ENCODE results near the gene SRM. TPM values are rescaled to one million over a fixed set of nuclear protein-coding genes. Genes with fewer than 3 reads are reported as not detected.

The SRM gene
- polyA plus RNA-seq, 1 experiment = 75.2 TPM

GRCh38 chr1:11058026-11058425 is 1.8 kb downstream of the SRM start:
- no peak for TF ChIP-seq CTCF (IDR thresholded peaks at IDR 0.05; ENCODE audit: insufficient read depth, low read depth, low read length)
- peaks cover 18% of the 10 kb centered on the region for H3K36me3 ChIP-seq (ENCODE audit: control insufficient read depth, insufficient read depth, low read length)
- no peak overlapping the region for H3K4me3 ChIP-seq (ENCODE audit: low read depth, low read length)
- ChIA-PET POLR2A (no interaction called here), CTCF (interaction anchor here (2.3 kb wide), 1 partner anchor 21 kb away, joined by 11 read pairs; no protein-coding TSS in a partner anchor)
- no peak for DNase-seq (ENCODE audit: low read depth)
- no peaks in the 10 kb centered on the region for H3K27me3 ChIP-seq (ENCODE audit: control insufficient read depth, insufficient read depth, low read length)

GRCh38 chr1:11057477-11057876 is 2.3 kb downstream of the SRM start:
- H3K36me3 ChIP-seq (ENCODE audit: control insufficient read depth, insufficient read depth, low read length) = peaks cover 17% of the 10 kb centered on the region
- POLR2A ChIA-PET = no interaction called here
- H3K27me3 ChIP-seq (ENCODE audit: control insufficient read depth, insufficient read depth, low read length) = no peaks in the 10 kb centered on the region
- CTCF ChIA-PET = interaction anchor here (2.3 kb wide), 1 partner anchor 20 kb away, joined by 11 read pairs; no protein-coding TSS in a partner anchor
- no peak overlapping the region for H3K4me3 ChIP-seq (ENCODE audit: low read depth, low read length)
- TF ChIP-seq CTCF (IDR thresholded peaks at IDR 0.05; ENCODE audit: insufficient read depth, low read depth, low read length) = no peak
- DNase-seq (ENCODE audit: low read depth) = no peak

- peaks cover 17% of the 10 kb centered on the region for H3K36me3 ChIP-seq (ENCODE audit: control insufficient read depth, insufficient read depth, low read length)
- ChIA-PET POLR2A (no interaction called here), CTCF (interaction anchor here (2.3 kb wide), 1 partner anchor 19 kb away, joined by 11 read pairs; no protein-coding TSS in a partner anchor)
- no peaks in the 10 kb centered on the region for H3K27me3 ChIP-seq (ENCODE audit: control insufficient read depth, insufficient read depth, low read length)
- DNase-seq (ENCODE audit: low read depth) = no peak
- H3K4me3 ChIP-seq (ENCODE audit: low read depth, low read length) = no peak overlapping the region
- no peak for TF ChIP-seq CTCF (IDR thresholded peaks at IDR 0.05; ENCODE audit: insufficient read depth, low read depth, low read length)
Measured at GRCh38 chr1:11056504-11056903, 3.3 kb downstream of the SRM start.

- H3K36me3 ChIP-seq (ENCODE audit: control insufficient read depth, insufficient read depth, low read length) = peaks cover 17% of the 10 kb centered on the region
- no peak for TF ChIP-seq CTCF (IDR thresholded peaks at IDR 0.05; ENCODE audit: insufficient read depth, low read depth, low read length)
- H3K4me3 ChIP-seq (ENCODE audit: low read depth, low read length) = no peak overlapping the region
- no peaks in the 10 kb centered on the region for H3K27me3 ChIP-seq (ENCODE audit: control insufficient read depth, insufficient read depth, low read length)
- no peak for DNase-seq (ENCODE audit: low read depth)
- ChIA-PET POLR2A (interaction anchor here (0.6 kb wide), 1 partner anchor 77 kb away, joined by 7 read pairs; no protein-coding TSS in a partner anchor), CTCF (interaction anchor here (0.8 kb wide), 1 partner anchor 18 kb away, joined by 3 read pairs; no protein-coding TSS in a partner anchor)
Measured at GRCh38 chr1:11055676-11056075, 4.1 kb downstream of the SRM start.

- no peak overlapping the region for H3K4me3 ChIP-seq (ENCODE audit: low read depth, low read length)
- H3K36me3 ChIP-seq (ENCODE audit: control insufficient read depth, insufficient read depth, low read length) = peaks cover 17% of the 10 kb centered on the region
- CTCF ChIA-PET = interaction anchor here (2.2 kb wide), 1 partner anchor 17 kb away, joined by 6 read pairs; no protein-coding TSS in a partner anchor
Measured at GRCh38 chr1:11054666-11055065, 5.2 kb downstream of the SRM start.

More at GRCh38 chr1:11054666-11055065, 5.2 kb downstream of the SRM start:
- POLR2A ChIA-PET = no interaction called here
- TF ChIP-seq CTCF (IDR thresholded peaks at IDR 0.05; ENCODE audit: insufficient read depth, low read depth, low read length) = no peak
- no peaks in the 10 kb centered on the region for H3K27me3 ChIP-seq (ENCODE audit: control insufficient read depth, insufficient read depth, low read length)
- no peak for DNase-seq (ENCODE audit: low read depth)

All from BJ (cell line).